ENCODE measurements around the gene POLRMT.

POLRMT gene

DNA sequence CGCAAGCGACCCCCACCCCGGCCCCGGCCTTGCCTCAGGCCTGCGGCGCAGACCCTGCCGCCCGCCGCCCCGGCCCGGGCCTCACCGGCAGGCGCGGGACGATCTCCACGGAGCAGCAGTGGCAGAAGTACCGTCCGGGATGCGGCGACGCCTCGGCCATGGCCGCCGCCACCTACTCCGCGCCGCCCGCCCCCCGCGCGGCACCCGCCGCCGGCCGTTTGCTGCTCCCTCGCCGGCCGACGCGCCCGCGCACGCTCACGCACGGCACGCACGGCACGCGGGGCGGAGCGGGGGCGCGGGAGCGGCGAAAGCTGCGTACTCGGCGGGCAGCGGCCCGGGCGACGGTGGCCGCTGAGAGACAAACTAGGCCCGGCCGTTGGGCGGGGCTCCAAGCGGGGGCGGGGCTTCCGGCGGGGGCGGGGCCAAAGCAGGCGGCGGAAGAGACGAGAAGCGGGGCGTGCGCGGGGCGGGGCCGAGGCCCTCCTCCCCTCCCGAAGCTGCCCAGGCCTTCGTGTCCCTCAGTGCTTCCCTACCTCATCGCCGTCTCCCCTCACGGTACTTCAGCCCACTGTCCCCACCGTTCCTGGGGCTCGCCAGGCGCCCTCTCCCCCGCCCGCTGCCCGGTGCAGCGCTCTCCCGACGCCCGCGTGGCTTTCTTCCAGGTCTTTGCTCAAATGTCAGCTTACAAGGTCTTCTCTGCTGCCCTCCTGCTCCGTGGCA lies 29.8 kb upstream of the POLRMT start, which contains the start of gene RNF126:
Gene RNF126, minus strand, starts transcription at position 253 of the 720 bp plus-strand sequence. Its CDS starts 93 bp downstream, at position 160.
- peak; percentile 87 for DNase-seq (ENCODE audit: low read depth)

DNA sequence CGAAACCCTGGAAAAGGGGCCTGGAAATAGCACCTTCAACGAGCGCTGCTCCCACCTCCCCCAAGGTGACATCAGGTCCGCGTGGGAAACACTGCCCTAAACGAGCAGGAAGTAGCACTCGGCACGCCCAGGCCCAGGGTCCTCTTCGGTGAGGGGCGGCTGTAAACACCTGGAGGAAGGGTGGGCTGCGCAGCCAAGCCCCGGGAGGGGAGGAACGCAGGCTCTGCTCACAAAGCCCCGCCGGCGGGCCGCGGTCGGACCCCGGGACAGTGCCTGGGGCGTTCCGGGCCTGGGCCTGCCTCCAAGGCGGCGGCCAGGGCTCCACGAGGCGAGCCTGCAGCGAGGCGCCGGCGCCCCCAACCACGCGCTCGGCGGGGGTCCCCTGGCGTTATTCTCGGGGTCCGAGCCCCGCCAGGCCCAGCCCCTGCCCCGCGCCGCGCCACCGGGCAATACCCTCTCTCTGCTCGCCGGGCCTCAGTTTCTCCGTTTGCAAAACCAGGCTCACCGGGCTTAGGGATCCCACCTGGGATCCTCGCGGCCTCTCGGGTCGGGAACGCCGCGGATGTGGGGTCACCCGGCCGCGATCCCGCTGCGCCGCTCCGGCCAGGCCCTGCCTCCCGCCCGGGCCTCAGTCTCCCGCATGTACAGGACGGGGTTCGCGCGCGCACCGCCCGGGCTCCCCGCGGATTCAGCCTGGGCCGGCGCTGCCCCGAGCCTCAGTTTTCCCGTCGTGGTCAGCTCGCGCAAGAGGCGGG lies 29.0 kb upstream of the POLRMT start:
- peak; percentile 35 for DNase-seq (ENCODE audit: low read depth)

DNA sequence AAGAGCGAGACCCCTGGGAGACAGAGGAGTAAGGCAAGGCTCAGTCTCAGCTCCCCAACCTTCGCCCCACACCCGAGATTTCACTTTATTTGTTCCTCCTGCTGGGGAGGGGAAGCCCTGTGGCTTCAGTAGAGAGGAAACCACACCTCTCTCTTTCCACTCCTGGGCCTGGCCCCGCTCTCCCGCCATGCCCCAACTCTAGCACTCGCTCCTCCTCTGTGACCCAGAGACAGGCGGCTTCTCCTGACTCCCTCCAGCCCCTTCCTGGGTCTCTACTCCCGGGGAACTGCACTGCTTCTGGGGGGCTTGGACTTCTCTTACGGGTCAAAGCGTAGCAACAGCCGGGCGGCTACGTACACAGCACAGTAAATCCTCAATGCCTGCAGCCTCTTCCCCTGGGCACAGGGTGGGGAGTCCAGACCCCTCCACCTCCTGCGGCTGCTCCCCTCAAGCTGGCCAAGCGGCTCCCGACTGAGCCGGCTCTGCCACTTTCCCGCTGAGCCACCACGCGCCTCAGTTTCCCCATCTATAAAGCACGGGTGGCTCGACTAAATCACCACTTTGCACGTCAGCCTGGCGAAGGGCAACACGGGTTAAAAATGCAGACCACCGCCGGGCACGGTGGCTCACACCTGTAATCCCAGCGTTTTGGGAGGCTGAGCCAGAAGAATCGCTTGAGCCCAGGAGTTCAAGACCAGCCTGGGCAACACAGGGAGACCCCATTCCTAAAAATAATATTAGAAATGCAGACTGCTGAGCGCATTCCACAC lies 28.3 kb upstream of the POLRMT start:
- no peak for DNase-seq (ENCODE audit: low read depth)

DNA sequence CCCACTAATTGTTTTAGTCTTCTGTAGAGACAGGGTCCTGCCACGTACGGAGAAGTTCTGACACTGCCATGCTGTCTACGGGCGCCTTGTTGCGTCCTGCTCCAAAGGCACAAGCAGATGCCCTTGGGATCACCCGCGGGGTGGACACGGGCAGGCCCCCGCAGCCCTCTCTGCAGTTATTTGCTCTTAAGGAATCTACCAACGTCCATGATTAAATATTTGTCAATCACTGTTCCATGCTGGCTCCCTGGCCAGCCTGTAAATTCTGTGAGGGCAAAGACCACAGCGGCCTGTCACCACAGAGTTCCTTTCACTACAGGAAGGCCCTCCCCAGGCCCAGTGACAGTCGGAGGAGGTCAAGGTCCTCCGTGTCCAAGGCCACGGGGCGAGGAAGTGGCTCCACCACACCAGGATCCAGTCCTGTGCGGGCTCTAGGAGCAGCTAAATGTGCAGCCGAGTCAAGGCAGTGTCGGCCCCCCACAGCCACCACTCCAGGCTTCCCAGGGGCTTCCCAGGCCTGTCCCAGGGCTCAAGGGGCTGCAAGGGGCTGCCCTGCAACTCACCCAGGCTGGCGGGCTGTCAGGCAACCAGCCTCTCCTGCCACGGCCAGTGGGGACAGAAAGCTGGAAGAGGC lies 27.6 kb upstream of the POLRMT start:
- no peak for DNase-seq (ENCODE audit: low read depth)

DNA sequence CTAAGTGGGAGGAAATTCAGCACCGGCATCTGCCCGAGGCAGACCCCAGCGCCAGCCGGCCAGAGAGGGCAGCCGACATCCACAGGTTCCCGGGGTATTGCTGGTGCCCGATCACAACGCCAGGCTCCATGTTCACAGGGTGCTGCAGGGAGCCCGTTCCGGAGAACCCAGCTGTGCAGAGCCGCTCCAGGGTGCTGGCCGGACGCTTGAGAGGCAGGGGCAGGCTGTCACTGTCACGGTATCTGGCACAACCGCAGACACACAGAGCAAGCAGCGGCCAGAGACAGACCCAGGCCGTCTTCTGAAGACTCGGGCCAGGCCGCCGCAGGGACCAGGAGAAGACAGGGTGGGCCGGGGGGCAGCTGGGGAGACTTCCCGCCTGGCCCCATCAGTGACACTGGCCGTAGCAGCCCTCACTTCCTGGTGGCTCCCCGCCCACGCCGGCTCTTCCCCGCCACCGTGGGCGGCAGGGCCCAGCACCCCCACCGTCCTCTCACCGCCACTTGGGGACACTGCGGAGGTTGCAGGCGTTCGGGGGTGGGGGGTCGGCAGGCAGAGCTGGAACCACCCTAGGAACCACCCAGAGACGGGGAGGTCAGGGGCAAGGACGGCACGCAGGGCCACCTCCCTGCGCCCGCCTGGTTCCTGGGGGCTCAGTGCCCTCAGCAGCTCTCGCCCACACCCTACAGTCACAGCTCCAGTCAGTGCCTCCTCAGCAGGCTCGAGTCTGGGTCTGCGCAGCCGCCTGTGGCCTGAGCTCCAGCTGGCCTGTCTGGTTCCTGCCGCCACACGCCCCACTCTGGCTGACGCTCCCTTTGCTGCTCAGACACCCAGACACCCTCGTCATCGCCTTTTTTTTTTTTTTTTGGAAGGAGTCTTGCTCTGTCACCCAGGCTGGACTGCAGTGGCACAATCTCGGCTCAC lies 25.8 kb upstream of the POLRMT start:
- no peak for DNase-seq (ENCODE audit: low read depth)

DNA sequence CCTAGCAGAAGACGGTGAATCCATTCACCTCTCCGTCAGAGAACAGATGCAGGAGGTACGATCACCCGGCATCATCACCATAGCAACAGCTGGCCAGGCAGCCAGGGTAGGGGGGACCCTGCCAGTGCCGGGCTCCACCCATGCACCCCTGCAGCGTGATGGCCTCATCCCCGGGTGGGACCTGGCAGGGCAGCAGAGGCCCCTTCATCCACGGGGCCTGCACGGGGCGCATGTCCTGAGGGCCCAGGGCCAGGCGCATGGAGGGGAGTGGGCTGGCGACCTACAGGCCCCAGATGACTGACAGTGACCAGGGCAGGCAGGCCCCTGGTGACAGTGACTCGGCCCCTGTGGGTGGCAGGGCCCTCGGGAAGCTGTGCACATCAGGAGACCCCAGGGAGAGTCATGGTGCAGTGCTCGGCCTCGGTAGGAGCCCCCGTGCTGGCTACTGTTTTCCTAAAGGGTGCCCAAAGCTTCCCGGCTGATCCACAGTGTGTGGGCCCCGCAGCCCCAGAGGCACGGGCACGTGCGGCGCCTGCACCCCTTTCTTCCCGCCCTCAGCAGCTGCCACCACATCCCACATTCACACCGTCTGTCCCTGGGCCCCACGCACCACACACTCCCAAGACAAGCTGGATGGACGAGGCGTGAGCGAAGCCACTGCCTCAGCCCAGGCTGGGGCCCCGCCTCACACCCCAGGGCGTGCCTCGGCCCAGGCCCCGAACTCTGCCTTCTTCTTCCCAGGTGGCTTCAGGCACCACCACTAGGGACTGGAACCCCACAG lies 24.9 kb upstream of the POLRMT start:
- no peak for DNase-seq (ENCODE audit: low read depth)

DNA sequence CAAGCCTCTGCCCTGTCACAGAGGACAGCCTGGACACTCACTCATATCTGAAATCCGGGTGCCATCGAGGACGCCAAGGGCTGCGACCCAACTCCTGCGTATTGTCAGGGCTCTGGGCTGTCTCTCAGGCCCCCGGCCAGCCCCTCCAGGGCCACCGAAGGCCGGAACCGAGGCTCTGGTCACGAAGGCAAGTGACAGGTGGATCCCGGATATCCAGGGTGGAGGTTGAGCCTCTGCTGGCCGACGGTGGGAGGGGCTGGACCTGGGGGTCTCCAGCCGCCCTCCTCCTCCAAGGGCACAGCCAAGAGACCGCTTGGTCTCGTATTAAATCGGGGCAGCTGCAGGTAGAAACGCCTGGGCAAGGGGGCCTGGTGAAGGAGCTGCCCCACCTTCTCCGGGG lies 24.3 kb upstream of the POLRMT start:
- no peak for DNase-seq (ENCODE audit: low read depth)

DNA sequence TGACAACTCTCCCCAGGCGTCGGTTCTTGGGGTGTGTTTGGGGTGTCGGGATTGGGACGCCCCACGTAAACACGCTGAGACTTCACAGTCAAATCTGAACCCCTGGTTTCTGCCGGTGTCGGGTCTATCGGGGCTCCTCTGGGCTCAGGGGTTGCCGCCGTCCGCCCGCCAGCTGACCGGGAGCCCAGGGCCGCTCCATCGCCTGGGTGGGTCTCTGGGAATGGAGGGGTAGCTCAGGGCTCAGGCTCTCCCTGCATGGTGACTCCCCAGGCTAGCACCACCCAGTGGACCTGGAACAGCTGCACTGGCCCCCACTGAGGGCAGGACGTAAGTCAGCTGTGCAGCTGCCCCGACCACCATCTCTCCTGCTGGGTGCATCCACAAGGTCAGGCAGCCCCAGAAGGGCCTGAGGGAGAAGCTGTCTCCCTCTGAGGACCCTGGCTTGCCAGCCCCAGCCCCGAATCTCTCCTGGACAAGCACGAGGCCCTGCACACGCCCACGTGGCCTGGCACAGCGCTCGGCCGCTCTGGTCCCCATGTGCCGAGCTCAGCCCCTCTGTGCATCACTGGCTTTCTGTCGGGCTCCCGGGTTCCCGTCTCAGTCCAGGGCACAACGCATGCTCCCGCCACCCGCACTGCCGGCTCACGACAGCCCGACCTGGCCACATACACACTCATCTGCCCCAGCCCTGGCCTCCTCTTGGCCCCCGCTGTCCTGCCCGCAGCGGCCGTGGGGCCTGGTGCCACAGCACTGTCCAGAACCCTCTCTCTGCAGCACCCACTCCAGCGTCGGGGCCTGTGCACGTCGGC lies 23.6 kb upstream of the POLRMT start:
- no peak for DNase-seq (ENCODE audit: low read depth)

DNA sequence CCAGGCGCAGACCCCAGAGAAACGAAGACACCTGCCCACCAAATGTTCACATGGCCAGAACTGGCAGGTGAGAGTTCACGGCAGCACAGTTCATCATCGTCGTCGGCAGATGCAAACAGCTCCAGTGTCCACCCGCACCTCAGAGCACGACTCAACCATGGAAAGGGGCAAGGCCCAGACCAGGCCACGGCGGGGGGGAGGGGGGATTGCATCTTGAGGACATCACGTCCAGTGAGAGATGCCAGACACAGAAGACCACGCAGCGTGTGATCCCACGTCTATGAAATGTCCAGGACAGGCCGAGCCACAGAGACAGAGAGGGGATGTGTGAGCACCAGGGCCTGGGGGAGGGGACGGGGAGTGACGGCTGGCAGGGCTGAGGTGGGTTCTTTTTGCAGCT lies 22.4 kb upstream of the POLRMT start:
- DNase-seq (ENCODE audit: low read depth) = no peak

DNA sequence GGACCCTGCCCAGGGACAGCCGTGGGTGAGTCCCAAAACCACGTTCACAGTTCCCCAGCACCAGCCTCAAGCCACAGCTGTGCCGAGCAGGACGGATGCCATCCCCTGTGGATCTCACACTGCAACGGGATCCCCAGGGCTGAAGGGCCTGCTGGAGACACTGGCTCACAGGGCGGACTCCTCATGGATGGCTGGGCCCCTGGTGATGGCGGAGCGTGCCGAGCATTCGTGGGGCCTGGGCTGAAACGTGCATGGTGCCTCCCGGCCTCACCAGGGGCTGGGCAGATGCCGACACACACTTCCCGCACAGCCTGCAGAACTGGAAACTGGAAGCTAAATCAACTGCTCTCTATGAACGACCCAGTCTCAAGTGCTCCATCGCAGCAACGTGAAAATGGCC lies 20.1 kb upstream of the POLRMT start:
- DNase-seq (ENCODE audit: low read depth) = no peak

DNA sequence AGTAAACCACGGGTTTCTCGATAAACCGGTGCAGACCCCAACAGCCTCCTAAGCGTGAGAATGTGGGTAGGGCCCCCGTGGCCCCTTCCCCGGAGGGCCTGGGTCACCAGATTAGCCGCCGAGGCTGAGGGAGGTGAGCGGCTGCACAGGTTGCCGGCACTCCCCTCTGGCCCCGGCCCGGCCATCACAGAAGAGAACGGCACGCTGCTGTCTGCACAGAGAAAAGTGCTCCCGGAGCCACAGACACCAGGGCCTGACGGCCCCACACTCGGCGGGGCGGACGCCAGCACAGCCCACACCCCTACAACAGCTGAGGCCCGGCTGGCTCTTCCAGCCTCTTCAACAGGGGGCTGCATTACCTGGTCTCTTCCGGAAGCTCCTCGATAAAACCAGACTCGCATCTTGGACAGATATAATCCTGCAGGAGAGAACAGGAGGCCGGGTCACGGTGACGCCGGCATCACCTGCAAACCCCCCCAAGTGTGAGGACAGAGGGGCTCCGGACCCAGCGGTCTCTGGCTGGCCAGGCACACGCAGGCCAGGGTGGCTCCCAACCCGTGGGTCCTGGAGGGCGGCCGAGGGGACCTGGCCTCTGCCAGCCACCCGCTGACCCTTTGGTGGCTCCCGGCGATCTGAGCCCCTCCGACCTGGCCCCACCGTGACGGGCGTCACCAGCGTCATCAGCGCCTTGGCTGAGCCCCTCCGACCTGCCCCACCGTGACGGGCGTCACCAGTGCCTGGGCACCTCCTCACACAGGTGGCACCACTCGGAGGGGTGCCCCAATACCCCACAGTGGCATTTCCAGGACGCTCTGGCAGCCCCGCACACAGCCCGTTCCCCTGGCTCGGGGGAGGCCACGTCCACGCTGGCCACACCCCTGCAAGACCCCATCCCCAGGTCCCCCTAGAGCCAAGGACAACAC lies 19.4 kb upstream of the POLRMT start:
- no peak for DNase-seq (ENCODE audit: low read depth)

DNA sequence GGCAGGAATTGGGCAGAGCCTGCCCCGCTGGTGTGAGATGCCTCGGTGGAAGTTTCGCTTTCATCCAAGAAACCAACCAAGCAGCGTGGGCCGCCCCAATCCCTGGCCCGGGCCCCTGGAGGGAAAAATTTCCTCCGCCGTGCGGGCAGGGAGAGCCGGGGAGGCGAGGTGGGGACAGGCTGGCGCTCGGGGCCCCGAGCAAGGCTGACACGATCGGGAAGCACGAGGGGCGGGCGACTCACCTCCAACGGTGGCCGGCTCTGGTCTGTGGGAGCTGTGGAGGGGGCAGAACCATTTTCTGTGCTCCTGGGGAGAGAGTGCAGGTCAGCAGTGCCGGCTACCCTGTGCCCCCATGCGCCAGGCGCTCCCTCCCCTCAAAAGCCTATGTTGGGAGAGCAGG lies 18.7 kb upstream of the POLRMT start:
- no peak for DNase-seq (ENCODE audit: low read depth)

DNA sequence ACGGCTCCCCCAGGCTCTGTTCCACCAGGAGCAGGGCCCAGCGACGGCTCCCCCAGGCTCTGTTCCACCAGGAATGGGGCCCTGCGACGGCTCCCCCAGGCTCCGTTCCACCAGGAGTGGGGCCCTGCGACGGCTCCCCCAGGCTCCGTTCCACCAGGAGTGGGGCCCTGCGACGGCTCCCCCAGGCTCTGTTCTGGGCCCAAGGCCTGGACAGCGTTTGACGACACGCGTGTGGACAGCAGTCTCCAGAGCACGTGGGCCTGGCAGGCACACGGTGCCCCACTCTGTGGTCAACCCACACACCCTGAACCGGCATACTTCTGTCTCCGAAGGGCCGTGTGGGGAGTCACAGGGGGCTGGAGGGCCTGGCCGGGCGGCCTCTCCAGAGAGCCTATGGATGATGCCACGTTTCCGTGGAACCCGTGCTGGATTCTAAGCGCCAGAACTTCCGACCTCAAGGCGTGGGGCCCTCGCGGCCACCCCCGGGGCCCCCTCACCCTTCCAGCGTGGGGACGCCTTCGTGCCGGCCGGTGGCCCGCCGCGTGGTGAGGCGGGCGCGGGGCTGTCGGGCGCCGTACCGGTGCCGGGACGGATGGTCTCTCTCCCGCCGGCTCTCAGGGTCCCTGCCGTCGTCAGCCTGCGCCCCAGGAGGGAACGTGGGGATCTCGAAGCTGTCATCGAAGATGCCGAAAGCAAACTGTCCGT lies 17.9 kb upstream of the POLRMT start:
- DNase-seq (ENCODE audit: low read depth) = no peak

DNA sequence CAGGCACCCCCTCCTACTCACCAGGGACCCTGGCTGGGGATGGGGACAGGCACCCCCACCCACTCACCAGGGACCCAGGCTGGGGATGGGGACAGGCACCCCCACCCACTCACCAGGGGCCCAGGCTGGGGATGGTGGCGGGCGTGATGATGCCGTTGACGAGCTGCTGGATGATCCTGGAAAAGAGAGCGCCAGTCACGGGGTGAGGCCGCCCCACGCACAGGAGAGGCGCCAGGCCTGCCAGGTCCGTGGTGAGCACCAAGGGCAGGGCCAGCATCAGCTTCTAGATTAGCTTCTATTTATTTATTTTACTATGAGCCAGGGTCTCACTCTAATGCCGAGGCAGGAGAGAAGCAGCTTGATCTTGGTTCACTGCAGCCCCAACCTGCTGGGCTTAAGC lies 16.8 kb upstream of the POLRMT start:
- DNase-seq (ENCODE audit: low read depth) = no peak

DNA sequence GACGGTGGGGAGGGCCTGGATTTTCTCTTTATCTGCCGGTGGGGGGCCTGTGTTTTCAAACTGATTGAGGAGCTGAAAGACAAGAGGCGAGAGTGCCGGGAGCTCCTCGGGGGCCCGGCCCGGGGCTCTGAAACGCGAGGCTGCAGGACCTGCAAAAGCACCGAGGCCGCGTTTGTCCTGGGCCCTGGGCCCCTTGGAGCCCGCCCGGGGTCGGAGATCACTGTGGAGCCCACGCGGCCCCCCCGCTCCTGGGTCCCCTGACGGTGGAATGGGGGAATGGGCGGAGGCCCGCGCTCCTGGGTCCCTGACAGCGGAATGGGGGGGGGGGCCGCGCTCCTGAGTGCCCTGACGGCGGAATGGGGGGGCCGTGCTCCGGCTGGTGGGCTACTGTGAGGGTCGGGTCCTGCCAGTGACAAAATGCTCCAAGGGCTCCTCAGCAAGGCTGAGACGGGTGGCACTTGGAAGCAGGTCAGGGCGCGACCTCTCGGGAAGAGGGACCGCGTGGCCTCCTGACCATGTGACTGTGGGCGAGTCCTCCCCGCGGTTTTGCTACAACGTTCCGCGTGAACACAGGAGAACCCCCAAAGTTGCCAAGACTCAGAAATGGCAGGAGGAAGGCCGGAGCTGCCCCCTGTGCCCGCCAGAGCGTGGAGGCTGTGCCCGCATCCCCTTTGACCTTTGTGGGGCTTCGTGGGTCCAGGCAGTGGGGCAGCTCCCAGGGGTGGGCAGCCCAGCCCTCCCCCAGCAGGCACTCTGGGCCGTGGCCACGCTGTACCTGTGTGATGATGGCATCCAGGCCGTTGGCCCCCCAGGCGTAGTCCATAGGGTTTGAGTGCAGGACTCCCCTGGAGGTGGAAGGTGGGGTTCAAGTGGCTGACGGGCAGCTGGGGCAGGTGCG lies 15.8 kb upstream of the POLRMT start:
- DNase-seq (ENCODE audit: low read depth) = no peak

DNA sequence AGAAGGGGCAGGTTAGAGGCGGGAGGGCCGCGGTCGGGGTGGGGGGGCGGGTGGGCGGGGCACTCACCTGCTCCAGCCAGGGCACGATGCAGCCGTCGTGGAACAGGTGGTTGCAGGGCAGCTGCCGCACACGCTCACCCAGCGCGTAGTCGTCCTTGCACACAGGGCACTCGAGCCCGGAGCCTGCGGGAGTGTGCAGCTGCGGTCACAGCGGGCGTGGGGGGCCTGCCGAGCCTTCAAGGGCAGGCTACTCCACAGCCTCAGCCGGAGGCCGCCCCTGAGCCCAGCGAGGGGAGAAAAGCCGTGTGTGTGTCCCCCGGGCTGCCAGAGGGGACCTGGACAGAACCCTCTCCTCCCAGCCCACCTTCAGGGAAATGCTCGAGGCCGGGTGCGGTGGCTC lies 15.0 kb upstream of the POLRMT start:
- DNase-seq (ENCODE audit: low read depth) = no peak
